NCI-H146 treated with DMSO at 0.1 percent for 48 hours (cell line): ENCODE measurements around the gene PAOX.
"Not testable (repeated sequence)": the region's sequence is repeated elsewhere in the genome, so short reads cannot be mapped to it uniquely, and the experiment has no call there.

Experiments used
- DNase-seq: peaks from one replicate; lab custom pipeline; 2025; ENCODE audit not compliant: unreplicated experiment; lab: John Stamatoyannopoulos, UW

Gene PAOX

DNA sequence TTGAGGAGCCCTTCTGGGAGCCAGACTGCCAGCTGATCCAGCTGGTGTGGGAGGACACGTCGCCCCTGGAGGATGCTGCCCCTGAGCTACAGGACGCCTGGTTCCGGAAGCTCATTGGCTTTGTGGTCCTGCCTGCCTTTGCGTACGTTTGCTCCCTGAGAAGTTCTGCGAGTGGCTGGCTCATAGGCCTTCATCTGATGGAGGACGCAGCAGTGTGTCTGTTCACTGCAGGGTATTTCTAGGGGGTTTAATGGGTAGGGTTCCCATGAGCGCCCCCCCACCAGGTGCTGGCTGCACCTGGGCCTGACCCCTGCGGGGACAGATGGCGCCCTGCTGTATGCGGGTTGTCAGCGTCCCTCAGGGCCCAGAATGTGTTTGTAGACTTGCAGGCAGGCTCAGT, 5.0 kb downstream of the PAOX start:
- no peak for DNase-seq

DNA sequence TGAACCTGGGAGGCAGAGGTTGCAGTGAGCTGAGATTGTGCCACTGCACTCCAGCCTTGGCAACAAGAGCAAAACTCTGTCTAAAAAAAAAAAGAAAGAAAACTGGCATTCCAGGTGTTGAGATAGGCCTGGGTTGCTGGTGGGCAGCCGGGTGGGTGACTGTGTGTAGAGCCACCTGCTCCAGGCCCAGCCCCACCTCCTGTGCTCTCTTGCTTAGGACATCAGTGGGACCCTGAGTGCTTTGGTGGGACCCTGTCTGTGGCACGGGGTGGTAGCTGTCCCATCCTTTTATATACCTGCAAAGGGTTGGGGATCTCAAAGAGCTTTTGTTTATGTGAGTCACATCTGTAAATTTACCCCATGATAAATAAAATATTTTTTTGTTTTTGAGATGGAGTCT, 6.2 kb downstream of the PAOX start:
- no peak for DNase-seq

GRCh38 chr10:133386951-133387350, 7.9 kb downstream of the PAOX start:
- not testable (repeated sequence) for DNase-seq

DNA sequence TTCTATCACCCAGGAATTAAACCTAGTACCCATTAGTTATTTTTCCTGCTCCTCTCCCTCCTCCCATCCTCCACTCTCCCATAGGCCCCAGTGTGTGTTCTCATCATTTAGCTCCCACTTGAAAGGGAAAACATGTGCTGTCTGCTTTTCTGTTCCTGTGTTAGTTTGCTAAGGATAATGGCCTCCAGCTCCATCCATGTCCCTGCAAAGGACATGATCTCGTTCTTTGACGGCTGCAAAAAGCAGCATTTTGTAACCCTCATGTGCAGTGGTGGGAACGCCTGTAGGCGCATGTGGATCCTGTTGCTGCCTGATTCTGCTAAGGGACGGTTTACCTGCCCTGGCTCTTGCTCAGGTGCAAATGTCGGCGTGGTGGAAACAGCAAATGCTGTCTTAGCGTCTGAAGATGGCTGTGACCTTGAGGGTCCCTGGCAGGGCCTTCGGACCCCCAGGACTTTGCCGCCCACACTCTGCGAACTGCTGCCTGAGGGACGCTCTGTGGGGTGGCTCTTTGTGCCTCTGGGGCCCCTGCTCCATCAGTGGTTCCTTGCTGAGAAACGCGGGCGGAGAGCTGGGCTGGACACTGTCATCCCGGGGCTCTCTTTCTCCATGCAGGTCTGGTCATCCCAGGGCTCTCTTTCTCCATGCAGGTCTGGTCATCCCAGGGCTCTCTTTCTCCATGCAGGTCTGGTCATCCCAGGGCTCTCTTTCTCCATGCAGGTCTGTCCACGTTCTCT, 9.3 kb downstream of the PAOX start:
- DNase-seq: no peak

GRCh38 chr10:133388973-133389818, 10.1 kb downstream of the PAOX start:
- no peak for DNase-seq

DNA sequence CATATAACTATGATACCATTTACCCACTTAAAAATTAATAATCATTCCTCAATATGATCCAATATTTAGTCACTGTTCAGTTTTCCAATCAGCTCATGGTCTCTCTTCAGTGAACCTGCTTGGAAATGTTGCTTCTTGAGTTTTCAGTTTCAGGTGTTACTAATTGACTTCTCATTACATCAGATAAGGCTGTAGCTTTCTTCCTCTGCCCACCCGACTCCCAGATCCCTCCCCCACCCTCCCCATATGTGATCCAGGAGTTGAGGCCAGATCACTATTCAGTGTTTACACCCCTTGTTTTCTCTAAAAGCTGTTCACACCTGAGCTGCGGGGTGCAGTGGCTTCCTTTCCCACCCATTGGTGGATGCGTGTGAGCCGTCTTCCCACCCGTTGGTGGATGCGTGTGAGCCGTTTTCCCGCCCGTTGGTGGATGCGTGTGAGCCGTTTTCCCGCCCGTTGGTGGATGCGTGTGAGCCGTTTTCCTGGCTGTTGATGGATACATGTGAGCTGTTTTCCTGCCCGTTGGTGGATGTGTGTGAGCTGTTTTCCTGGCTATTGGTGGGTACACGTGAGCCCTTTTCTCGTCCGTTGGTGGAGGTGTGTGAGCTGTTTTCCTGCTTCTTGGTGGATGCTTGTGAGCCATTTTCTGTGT, 11.7 kb downstream of the PAOX start:
- DNase-seq: no peak

DNA sequence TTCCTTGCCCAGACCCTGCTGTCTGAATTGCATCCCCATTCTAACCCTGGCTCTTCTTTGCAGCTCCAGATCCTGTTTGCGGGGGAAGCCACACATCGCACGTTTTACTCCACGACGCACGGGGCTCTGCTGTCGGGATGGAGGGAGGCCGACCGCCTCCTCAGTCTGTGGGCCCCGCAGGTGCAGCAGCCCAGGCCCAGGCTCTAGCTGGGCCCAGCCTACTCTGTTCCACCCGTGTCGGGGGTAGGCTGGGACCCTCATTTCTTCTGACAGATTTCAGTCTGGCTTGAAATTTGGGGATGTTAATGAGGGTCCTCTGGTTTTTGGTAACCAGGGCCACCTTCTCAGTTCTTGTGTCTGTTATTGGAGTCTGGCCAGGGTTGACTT, 12.2 kb downstream of the PAOX start:
- DNase-seq: no peak

- no peak for DNase-seq
Observed at GRCh38 chr10:133391761-133392518, 12.9 kb downstream of the PAOX start.

GRCh38 chr10:133393401-133394063, 14.5 kb downstream of the PAOX start:
- no peak for DNase-seq

DNA sequence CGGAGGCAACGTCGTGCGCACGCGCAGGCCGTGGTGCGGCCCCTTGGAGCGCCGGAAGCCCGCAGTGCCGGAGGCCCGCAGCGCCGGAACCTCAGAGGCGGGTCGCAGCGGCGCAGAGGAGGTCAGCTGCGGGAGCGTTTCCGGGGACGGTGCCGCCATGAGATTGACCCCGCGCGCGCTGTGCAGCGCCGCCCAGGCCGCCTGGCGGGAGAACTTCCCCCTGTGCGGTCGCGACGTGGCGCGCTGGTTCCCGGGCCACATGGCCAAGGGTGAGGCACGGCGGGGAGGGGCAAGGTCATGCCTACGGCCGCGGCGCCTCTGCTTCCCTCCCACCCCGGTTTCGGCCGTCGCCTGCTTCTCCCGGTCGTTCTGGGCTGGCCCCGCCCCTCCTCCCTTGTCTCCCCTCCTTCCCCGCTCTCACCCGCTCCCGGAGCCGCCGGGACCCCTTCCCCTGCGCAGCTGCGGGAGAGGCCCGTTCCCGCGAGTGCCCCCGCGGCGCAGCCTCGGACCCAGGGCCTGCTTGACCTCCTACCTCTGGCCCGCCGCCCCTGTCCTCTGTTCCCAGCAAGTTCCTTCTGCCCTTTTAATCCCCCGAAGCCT, 15.1 kb downstream of the PAOX start, which contains the start of gene MTG1:
MTG1 (plus strand) TSS at position 94 of the 600 bp plus-strand sequence; CDS start at position 158, 64 bp downstream.
- DNase-seq: peak; percentile 75

DNA sequence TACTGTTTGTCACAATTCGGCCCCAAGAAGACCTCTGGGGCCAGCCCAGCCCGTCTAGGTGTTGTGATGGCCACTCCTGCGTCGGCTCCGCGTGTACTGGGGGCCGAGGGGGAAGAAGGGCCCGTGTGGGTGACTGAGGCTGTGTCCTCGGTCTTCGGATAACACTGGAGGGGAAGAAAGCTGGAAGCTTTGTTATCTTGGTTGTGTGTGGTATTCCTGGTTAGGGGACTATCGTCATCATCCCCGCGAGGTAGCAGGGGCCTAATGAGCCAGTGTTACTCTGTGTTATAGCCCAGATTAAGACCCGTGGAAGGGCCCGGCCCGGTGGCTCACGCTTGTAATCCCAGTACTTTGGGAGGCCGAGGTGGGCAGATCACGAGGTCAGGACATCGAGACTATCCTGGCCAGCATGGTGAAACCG, 15.7 kb downstream of the PAOX start:
- no peak for DNase-seq

GRCh38 chr10:133396035-133396624, 17.1 kb downstream of the PAOX start:
- no peak for DNase-seq

DNA sequence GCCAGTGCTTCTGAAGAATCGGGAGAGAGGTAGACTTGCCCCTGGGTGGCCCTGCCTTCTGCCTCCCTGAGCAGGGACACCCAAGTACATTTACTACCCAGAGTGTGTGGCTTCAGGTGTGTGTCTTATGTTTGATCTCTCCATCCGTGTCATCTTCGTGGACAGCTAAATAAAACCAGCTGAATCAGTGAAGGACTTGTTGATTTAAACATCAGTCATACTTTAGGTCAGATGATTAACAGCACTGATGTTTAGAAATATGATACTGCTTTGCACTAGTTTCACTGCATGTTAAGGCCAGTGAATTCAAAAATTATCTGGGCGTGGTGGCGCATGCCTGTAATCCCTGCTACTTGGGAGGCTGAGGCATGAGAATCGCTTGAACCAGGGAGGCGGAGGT, 18.9 kb downstream of the PAOX start:
- DNase-seq: no peak

DNA sequence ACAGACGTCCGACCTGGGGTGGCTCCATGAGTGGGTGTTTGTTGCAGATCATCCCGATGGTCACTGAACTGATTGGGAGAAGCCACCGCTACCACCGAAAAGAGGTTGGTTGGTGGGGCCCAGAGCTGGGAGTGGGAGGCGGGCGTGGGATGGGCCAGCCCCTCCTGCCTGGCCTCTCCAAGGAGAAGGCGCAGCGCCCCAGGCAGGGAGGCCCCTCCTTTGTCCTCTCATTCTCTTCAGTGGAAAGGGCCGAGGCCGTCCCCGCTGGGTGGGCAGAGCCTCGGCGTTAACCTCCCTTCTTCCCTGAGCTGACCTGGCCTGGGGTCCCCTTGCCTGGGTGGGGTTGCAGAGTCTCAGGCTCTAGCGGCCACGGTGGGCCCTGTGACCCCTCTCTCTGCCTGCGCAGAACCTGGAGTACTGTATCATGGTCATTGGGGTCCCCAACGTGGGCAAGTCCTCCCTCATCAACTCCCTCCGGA, 20.1 kb downstream of the PAOX start:
- no peak for DNase-seq

DNA sequence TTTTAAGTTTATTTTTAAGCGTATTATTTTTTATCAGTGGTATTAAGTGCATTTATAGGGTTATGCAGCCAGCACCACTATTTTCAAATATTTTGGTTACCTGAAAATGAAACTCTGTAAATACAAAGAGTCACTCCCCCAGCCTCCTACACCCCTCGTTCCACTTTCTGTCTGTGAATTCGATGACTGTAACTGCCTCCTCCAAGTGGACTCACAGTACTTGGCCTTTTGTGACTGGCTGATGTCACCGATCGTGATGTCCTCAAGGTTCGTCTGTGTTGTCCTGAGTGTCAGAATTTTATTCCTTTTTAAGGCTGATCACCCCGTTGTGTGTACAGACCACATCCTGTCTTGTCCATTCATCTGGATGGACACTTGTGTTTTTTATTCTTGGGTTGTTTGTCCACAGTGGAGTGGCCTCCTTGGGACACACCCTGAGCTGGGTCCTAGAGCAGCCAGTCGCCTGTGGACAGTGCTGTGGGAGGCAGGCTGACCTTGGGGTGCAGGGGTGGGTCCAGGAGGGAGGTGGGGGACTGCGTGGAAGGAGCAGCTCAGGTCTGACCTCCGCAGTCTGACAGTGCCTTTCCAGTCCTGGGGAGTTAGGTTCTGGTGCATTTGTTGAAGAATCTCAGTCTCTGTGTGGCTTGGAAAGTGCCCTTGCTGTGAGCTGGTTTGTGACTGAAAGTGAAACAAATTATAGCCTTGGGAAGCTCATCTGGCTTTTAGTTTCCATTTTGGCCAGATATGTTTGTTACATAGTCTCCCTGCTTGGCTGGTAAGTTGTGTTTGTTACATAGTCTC, 21.8 kb downstream of the PAOX start:
- no peak for DNase-seq

- no peak for DNase-seq
Observed at GRCh38 chr10:133401500-133401899, 22.4 kb downstream of the PAOX start.

DNA sequence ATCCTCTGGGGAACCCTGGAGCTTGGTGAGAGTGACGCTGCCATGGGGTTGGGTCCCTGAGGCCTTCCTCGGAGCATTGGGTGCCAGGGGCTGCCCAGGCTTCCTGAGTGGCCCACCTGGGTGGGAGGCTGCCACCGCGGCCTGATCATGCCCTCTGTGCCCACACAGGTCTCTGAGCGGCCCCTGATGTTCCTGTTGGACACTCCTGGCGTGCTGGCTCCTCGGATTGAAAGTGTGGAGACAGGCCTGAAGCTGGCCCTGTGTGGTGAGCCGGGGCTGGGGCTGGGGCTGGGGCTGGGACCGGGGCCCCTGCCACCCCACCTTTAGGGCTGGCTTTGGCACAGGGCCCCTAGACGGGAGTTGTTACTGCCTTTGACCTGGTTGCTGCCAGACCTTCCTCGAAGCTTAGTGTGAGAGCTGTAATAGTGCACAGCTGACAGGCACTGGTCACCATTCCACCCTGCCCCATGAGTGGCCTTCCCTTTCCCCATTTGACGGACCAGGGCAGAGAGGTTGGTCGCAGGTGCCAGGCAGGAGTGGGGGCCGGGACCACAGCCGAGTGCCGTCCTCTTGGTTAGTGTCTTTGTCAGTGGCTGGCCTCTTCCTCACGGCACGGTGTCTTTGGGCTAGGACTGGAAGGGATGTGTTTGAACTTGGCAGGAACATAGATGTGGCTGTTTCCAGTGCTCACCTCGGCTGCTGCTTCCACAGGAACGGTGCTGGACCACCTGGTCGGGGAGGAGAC, 23.1 kb downstream of the PAOX start:
- DNase-seq: no peak

- DNase-seq: no peak
Observed at GRCh38 chr10:133403359-133403758, 24.3 kb downstream of the PAOX start.
